Suprapubic skin (tissue), 4 donors: Measurements from ENCODE around the gene GZMM. TPM values are rescaled to one million over a fixed set of nuclear protein-coding genes. Genes with fewer than 3 reads are reported as not detected.
A peak's percentile ranks its signal among the peaks of the same experiment; 100 is the strongest.

ENCODE experiments used
- DNase-seq, 2 donors: peaks; one replicate each; pipeline ENCODE4 v3.0.0-alpha.2; 2019; ENCODE audit warnings: low spot score in 2 of 2
- H3K27ac ChIP-seq: fragments of 200-600 bp; sonication (generic); one replicate; pipeline ENCODE4 v1.5.1; 2019
- H3K27me3 ChIP-seq: fragments of 200-600 bp; sonication (generic); one replicate; pipeline ENCODE4 v1.5.1; 2019
- H3K36me3 ChIP-seq: fragments of 200-600 bp; sonication (generic); one replicate; pipeline ENCODE4 v1.5.1; 2019
- H3K4me1 ChIP-seq: fragments of 200-600 bp; sonication (generic); one replicate; pipeline ENCODE4 v1.5.1; 2019
- H3K4me3 ChIP-seq: fragments of 200-600 bp; sonication (generic); one replicate; pipeline ENCODE4 v1.5.1; 2019; ENCODE audit warnings: mild to moderate bottlenecking
- H3K9me3 ChIP-seq: fragments of 200-600 bp; sonication (generic); one replicate; pipeline ENCODE4 v1.5.1; 2019
- CTCF ChIP-seq, 2 donors: fragments of 200-600 bp in 1 of 2; fragments of 450-650 bp in 1 of 2; sonication (generic) in 1 of 2; IDR thresholded peaks; one replicate each; pipeline ENCODE4 v1.5.1; 2016 to 2019; ENCODE audit warnings: antibody characterized with exemption in 2 of 2, mild to moderate bottlenecking in 1 of 2, moderate library complexity in 1 of 2
- EP300 ChIP-seq: sonication (generic); formaldehyde crosslinking; IDR thresholded peaks from one replicate; pipeline ENCODE4 v1.6.1; 2017; ENCODE audit warnings: antibody characterized with exemption
- POLR2A ChIP-seq, 2 donors: fragments of 450-650 bp; IDR thresholded peaks; one replicate each; pipeline ENCODE4 v1.6.1; 2017; ENCODE audit warnings: antibody characterized with exemption in 2 of 2, mild to moderate bottlenecking in 2 of 2, moderate library complexity in 2 of 2
- POLR2AphosphoS5 ChIP-seq, 3 donors: sonication (generic); formaldehyde crosslinking; IDR thresholded peaks; one replicate each; pipeline ENCODE4 v1.6.1; 2017; ENCODE audit warnings: antibody characterized with exemption in 3 of 3
- WGBS: methylation state at CpG from one replicate; pipeline ENCODE4 v1.1.5; 2018; 5-methylcytosine and 5-hydroxymethylcytosine counted together
- total RNA-seq, 4 donors: library from RNA; depleted of rRNA; stranded (reverse); fragments of >200 nt; gene quantifications; one replicate each; pipeline ENCODE4 v1.1.0, GENCODE V29; 2016

The GZMM gene
- total RNA-seq, 4 donors from 2014 or later: 0.97 TPM; not detected in 3

GRCh38 chr19:530134-531008 lies 13.5 kb upstream of the GZMM start:
- Histone ChIP-seq H3K4me3 (peak overlapping the region; percentile 86), H3K9me3 (no peaks in the 10 kb centered on the region), H3K36me3 (peaks cover 2% of the 10 kb centered on the region), H3K27ac (no peak overlapping the region), H3K4me1 (peaks cover 30% of the 10 kb centered on the region), H3K27me3 (no peaks in the 10 kb centered on the region)
- DNase-seq: no peak
- TF ChIP-seq CTCF (IDR thresholded peaks at IDR 0.05) (no peak), POLR2AphosphoS5 (IDR thresholded peaks at IDR 0.05) (no peak), POLR2A (IDR thresholded peaks at IDR 0.05) (no peak), EP300 (no peak)
- 64% methylated on average over 36 of the region's 38 CpGs for WGBS

GRCh38 chr19:531009-531752 lies 12.7 kb upstream of the GZMM start:
- Histone ChIP-seq H3K27me3 (no peaks in the 10 kb centered on the region), H3K27ac (peak overlapping the region; percentile 87), H3K4me1 (peaks cover 32% of the 10 kb centered on the region), H3K4me3 (peak overlapping the region; percentile 86), H3K9me3 (no peaks in the 10 kb centered on the region), H3K36me3 (peaks cover 10% of the 10 kb centered on the region)
- peak in 1 of 2 donors; percentile 87 for DNase-seq
- no CpG with 5 or more reads among the region's 103 CpGs for WGBS
- peak in 1 of 3 donors; percentile 12 for TF ChIP-seq POLR2AphosphoS5 (IDR thresholded peaks at IDR 0.05)
- TF ChIP-seq POLR2A (IDR thresholded peaks at IDR 0.05): no peak
- TF ChIP-seq CTCF (IDR thresholded peaks at IDR 0.05): no peak
- no peak for TF ChIP-seq EP300

GRCh38 chr19:531753-532560 lies 11.9 kb upstream of the GZMM start, which contains the start of gene CDC34:
Gene CDC34, plus strand, starts transcription at chr19:531760. Its CDS starts 172 bp downstream, at chr19:531932.
- Histone ChIP-seq H3K4me1 (peaks cover 32% of the 10 kb centered on the region), H3K27me3 (no peaks in the 10 kb centered on the region), H3K9me3 (no peaks in the 10 kb centered on the region), H3K36me3 (peaks cover 18% of the 10 kb centered on the region), H3K27ac (peak within 1 kb of the TSS; percentile 87), H3K4me3 (peak within 1 kb of the TSS; percentile 86)
- WGBS: 0% methylated on average over 8 of the region's 84 CpGs
- no peak for DNase-seq
- TF ChIP-seq EP300 (no peak), POLR2A (IDR thresholded peaks at IDR 0.05) (peak in 1 of 2 donors; percentile 77)

GRCh38 chr19:532561-533363 lies 11.1 kb upstream of the GZMM start:
- no peaks in the 10 kb centered on the region for H3K27me3 ChIP-seq
- WGBS: 0% methylated on average over 22 of the region's 47 CpGs
- H3K4me3 ChIP-seq: peak overlapping the region; percentile 86
- peak in 1 of 2 donors; percentile 83 for DNase-seq
- peaks cover 23% of the 10 kb centered on the region for H3K36me3 ChIP-seq
- H3K4me1 ChIP-seq: peaks cover 32% of the 10 kb centered on the region
- H3K27ac ChIP-seq: peak overlapping the region; percentile 83
- TF ChIP-seq CTCF (IDR thresholded peaks at IDR 0.05) (peak; percentile 22 to 24), POLR2A (IDR thresholded peaks at IDR 0.05) (no peak)
- no peaks in the 10 kb centered on the region for H3K9me3 ChIP-seq
